HG03439 (cell line): ENCODE data around the gene UNC5A.

Source experiments
- ATAC-seq: cut with Tn5 transposase; IDR thresholded peaks from one replicate; pipeline ENCODE4 v1.9.1; 2021; ENCODE audit warnings: mild to moderate bottlenecking, moderate library complexity; ENCODE audit not compliant: unreplicated experiment

The UNC5A gene

DNA sequence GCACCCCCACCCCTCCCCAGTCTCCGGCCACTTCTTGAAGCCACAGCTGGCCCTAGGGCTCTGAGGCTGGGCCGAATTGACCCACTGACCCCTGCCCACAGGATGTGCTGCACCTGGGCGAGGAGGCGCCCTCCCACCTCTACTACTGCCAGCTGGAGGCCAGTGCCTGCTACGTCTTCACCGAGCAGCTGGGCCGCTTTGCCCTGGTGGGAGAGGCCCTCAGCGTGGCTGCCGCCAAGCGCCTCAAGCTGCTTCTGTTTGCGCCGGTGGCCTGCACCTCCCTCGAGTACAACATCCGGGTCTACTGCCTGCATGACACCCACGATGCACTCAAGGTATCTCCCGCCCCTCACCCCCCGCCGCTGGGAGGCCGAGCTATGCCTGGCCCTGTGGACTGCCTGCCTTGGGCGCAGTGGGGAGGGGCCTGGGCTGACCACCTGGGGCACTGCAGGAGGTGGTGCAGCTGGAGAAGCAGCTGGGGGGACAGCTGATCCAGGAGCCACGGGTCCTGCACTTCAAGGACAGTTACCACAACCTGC lies 67.5 kb downstream of the UNC5A start:
- no peak for ATAC-seq

DNA sequence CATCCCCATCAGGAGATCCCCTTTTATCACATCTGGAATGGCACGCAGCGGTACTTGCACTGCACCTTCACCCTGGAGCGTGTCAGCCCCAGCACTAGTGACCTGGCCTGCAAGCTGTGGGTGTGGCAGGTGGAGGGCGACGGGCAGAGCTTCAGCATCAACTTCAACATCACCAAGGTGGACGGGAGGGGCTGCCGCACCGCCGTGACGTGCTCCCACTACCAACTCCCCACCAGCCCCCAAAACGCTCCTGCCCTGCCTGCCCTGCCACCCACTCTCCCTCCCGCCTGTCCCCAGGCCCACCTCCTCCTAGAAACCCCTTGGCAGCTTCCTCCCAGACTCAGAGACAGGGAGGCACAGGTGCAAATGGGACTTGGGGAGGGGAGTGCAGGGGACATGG lies 68.1 kb downstream of the UNC5A start:
- no peak for ATAC-seq

DNA sequence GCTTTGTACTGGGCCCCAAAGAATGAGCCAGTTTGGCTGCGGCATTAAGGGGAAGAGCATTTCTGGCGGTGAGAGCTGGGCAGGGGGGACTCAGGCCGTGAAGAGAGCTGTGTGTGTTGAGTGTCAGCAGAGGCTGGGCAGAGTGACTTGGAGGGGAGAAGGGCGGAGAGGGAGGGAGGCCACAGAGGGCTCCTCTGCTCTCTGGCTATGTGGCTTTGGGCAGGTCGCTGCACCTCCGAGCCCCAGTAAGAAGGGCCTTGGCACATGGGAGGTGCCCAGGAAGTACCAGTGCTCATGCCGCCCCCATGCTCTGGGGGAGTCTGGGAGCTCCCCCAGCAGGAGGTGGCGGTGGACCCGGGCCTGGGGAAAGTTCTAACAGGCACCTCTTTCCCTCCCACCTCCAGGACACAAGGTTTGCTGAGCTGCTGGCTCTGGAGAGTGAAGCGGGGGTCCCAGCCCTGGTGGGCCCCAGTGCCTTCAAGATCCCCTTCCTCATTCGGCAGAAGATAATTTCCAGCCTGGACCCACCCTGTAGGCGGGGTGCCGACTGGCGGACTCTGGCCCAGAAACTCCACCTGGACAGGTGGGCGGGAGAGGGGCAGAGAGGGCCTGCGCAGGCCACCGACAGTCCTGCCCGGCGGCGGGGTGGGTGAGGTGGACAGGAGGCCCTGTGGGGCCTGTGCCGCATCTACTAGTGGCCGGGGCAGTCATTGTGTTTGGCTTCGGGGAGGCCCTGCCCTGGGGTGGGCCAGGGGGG lies 68.7 kb downstream of the UNC5A start:
- no peak for ATAC-seq

DNA sequence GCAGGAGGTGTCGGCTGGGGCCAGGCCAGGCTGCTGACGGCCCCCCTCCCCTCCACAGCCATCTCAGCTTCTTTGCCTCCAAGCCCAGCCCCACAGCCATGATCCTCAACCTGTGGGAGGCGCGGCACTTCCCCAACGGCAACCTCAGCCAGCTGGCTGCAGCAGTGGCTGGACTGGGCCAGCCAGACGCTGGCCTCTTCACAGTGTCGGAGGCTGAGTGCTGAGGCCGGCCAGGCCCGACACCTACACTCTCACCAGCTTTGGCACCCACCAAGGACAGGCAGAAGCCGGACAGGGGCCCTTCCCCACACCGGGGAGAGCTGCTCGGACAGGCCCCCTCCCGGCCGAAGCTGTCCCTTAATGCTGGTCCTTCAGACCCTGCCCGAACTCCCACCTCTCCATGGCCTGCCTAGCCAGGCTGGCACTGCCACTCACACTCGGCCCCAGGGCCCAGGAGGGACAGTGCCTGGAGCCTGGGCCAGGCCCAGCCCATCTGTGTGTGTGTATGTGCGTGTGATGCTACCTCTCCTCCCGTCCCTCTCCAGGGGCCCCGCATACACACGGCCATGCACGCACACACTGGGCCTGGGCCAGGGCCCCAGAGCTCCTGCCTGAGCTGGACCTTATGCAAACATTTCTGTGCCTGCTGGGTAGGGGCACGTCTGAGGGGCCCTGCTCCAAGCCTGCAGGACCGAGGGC lies 69.5 kb downstream of the UNC5A start:
- no peak for ATAC-seq

DNA sequence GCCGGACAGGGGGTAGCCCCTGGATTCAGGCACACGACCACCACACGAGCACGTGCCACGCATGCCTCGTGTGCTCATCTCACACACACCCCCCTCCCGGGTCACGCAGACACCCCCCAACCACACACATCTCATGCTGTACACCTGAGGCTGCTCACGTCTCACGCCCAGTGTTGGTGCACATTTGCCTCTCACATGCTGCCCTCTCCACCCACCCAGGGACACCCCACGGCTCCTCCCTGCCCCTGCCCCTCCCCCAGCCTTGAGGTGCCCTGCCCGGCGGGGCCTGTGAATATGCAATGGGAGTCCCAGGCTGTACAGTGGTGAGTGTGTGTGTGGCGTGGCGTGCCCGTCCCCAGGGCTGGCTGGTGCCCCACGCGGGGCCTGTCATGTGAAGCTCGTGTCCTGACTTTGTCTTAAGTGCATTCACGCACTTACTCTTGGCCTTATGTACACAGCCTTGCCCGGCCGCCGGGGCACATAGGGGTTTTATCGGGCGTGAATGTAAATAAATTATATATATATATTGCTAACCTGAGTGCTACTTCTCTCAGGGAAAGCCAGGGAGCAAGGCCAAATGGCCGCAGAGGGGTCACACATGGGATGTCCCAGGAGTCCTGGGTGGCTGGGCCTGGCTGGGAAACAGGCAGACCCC lies 70.1 kb downstream of the UNC5A start:
- ATAC-seq: no peak

DNA sequence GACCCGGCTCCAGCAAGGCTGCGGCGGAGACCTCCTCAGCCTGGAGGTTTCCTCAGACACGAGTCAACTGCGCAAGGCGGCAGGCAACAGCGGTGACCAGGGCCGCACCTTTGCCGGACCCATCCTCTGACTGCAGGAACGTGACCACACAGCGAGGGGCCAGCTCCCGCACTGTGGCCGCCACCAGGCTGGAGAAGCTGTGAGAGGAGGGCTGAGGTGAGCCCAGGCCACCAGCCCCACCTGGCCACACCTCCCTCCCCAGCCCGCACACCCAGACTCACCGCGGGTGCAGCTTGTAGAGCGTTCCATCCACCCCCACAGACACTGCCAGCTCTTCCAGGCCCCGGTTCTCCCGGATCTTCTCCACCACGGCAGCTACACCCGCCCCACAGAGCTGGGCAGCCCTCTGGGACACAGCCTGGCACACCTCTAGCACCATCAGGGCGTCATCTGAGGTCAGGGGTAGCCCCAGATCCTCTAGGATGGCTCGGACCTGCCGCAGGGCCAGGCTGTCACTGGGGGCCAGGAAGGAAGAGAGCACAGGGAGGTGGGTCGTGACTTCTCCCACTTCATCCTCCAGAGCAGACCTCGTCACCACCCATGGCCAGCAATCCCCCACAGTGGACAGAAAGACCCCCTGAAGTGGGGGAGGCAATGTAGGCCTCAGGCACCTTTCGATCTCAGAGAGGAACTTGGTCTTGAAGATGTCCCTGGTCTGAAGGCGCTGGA lies 70.8 kb downstream of the UNC5A start:
- no peak for ATAC-seq

DNA sequence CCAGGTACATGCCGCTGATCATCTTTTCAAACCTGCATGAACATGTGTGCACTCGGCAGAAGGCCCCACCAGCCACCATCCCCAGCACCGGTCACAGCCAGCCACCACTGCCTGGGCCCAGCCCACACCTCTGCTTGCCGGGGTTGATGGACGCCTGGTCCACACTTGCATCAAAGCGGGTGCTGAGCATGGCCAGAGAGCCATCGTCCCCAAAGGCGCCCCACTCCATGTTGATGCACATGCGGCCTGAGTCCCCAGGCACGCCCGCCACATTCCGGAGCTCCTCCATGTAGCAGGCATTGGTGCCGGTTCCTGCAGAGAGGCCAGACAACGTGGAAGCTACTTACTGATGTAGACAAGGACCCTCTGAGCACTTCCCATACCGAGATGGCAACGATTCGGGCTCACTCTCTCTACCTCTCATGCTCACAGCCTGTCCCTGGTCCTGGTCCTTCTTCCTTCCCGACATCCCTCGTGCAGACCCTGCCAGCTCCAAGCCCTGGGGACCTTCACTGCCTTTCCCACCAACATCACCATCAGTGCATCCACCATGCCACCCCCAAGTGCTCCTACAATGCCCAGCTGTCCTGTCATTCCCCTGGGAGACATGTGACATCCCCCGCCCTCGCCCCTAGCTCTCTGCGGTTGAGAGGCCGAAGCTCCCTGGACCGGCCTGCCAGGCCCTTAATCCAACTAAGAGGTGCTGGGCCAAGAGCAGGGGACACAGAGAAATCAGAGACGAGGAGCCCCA lies 71.6 kb downstream of the UNC5A start:
- ATAC-seq: no peak

DNA sequence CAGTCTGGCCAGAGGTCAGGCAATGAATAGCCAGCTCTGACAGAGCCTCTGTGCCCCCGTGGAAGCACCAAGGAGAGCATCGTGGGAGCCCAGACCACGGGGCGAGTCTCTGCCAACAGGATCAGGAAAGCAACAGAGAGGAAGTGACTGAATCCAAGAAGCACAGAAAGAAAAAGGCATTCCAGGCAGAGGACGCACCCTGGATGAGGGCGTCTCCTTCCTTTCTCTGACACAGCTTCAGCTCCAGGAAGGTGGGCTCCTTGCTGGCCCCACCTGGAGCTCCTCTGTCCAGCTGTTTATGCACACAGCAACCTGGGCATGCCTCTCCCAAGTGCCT lies 72.2 kb downstream of the UNC5A start:
- no peak for ATAC-seq

DNA sequence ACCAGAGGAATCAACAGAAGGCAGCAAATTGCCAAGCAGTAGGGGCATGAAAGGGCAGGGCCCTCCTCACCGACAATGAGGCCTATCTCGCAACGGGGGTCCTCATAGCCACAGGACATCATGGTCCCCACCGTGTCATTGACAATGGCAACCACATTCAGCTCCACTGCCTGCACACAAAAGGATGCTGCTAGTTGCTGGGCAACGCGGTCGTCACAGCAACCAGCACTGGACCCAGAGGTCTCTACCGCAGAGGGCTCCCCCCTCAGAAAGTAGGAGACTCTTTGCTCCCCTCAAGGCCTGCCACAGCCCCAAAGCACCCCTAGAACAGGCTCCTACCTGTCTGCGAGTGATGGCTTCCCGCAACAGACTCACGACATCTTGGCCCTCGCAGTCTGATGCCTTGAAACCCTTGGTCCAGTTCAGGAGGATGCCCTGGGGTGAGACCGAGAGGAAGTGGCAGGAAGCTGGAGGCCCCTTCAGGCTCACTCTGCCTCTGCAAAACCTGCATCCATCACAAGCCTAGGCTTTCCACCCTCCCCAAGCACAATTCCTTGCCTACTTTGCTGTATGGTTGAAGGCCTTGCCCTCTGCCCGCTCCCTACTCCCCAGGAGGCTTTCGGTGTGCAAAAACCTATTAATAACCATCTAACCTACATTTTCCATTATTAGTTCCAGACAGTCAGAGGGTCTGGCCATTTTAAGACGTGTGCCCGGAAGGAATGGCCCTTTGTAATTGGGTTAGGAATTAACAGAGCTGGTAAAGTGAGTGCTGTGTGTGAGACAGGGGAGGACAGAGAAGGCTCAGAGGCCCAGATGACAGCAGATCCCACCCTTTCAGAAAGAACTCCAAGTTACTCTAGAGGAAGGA lies 73.6 kb downstream of the UNC5A start:
- ATAC-seq: no peak

DNA sequence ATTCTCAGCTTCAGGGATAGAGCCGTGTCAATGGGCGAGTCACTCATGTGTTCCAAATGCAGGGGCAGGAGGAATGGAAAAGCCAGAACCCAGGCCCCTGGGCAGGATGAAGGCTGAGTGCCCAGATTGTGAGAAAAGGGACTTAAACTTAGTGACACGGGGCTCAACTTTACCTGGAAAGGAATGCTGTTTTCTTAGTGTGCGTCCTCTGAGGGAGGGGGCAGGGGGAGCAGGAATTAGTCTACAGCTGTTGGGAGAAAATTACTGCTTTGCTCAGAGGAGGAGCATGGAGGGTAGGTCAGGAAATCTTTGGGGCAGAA lies 74.2 kb downstream of the UNC5A start:
- ATAC-seq: no peak

DNA sequence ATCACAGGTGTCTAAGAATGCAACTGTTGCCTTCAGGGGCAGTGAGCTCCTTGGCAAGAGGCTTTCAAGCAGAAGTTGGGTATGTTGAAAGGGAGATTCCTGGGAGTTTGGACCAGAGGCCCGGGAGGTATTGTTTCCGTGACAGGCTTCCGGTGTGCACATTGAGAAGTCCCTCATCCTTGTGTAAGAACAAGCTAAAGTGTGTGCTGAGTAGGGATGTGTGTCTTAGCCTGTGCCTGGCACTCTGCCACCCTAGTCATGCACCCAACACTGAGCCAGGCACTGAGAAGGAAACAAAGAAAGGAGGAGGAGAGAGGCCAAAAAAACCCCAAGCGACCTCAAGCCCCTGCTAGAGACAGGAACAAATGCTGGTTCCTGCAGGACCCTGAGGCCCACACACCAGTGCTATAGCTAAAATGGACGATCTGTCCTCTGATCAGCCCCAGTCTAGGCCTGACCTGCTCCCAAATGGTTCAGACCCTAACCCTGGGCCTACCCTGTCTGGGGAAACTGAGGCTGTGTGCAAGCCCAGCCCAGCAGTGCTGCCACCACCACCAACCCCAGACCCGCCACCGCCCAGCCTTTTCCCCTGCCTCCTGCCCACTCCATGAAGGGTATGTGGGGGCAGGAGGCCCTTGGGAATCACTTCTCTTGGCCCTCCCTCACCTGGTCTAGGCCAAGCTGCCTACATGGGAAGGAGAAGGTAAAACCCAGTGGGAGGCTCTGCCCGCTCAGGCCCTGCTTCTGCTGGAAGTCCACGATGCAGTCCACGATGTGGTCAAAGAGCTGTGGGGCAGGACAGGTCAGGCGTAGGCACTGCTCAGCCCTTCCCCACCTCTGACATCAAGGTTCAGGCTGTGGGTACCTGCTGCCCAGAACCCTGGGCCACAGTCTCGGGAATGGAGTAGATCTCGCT lies 76.2 kb downstream of the UNC5A start:
- ATAC-seq: no peak

DNA sequence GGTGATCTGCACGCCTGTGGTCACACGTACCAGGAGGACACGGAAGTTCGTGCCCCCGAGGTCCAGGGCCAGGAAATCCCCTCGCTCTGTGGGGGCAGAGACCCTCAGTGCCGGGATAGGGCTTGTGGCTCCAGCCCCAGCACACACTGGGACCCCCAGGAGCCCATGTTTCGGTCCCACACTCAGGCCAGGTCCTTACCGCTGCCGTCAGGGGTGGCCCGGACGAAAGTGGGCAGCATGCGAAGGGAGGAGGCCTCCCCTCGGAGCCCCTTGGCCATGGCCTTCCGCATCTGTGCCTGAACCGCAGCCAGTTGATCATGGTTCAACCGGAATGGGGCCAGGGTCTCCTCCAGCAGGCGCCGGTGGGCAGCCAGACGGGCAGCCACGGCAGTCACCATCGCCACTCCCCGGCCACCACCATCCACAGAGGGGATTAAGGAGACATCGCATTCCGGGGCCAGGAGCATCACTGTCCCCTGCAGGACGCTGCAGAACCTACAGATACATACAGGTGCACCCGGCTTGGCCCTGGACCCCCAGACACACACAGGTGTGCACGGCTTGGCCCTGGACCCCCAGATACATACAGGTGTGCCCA lies 77.0 kb downstream of the UNC5A start:
- ATAC-seq: no peak

DNA sequence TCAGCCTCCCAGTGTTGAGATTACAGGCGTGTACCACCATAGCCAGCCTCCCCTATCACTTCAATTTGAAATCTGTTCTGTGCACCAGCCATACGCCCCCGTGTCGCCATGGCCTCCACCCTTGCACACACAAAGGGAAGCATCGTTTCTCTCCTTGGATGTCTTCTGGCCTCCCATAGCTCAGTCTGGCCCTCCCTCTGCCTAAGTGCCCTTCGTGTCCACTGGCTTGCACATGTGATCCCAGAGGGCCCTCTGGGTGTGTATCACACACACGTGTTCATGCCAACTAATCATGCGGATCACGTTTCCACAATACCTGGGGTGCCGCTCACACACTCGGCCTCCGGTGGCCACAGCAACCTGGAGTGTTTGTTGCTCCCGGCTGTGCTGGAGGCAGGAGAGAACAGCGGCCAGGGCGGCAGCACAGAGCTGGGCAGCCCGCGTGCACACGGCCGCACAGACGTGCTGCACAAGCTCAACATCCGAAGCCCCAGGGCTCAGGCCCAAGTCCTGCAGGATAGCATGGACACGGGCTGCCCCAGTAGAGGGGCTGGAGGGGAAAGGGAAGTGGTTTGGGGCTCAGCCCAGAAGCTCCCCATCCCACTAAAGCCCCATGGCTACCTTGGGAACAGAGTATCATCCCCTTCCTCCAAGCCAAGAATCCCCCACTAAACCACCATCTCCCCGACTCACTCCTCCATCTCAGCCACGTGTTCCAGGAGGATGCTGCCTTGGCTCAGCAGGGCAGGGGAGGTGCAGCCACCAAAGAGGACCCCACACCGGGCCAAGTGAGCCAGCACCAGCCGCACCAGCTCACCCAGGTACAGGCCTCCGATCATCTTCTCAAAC lies 77.9 kb downstream of the UNC5A start:
- no peak for ATAC-seq

DNA sequence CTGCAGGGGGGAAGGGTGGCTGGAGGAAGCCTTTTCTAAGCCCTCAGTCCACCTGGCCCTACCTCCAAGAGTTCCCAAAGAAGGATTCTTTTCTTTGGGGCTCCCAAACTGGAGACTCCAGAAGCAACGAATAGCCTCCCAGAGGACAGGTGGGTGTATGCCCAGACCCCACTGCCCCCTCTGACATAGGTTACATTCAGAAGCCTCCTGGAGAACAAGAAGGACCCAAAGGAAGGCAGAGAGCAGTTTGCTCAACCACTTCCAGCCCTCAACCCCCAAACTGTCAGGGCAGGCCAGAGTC lies 78.5 kb downstream of the UNC5A start:
- ATAC-seq: no peak

DNA sequence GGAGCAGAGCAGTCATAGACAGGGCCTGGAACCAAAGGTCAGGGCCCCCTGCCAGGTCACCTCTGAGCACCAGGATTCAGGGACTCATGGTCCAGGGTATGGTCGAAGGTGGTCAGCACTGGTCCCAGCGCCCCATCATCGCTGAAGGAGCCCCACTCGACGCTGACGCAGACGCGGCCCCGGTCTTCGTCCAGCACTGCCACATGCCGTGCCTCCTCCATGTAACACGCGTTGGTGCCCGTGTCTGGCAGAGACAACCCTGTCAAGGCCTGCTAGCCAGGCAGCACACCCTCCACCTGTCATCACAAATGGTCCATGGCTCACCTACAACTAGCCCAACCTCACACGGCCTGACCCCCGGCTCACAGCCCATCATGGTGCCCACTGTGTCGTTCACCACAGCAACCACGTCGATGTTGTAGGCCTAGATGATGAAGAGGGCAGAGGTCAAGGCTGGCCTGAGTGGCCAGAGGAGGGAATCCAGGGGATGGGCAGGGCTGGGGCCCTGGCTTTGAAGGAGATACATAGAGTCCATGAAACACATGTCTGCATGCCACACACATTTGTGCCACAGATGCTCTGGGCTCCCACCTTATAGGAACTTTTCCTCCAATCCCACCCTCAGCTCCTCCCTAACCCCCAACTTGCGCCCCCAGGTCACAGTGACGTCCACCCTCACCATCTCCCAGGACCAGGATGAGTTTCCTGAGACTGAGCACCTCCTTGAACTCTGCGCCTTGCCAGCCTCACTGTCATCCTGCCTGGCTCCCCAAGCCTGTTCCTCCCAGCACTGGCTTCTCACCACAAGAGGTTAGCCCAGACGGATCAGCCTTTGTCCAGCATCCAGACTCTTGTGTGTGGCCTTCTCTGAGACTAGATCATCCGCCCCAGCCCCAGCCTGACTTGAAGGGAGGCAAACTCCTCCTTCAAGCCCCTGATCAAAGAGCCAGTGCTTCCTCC lies 79.2 kb downstream of the UNC5A start:
- ATAC-seq: no peak
